HepG2 (cell line): ENCODE results near the gene SULT2A1. TPM values are rescaled to one million over a fixed set of nuclear protein-coding genes. Genes with fewer than 3 reads are reported as not detected.
"Not testable (repeated sequence)": the region's sequence is repeated elsewhere in the genome, so short reads cannot be mapped to it uniquely, and the experiment has no call there.

ENCODE experiments used
- CBFB ChIP-seq: sonication (generic); formaldehyde crosslinking; IDR thresholded peaks from 2 replicates; pipeline ENCODE4 v1.4.0; 2020; ENCODE audit warnings: missing genetic modification reagents
- FOXA1 ChIP-seq, 2 experiments: fragments of 450-650 bp in 1 of 2; sonication (generic) in 1 of 2; formaldehyde crosslinking in 1 of 2; IDR thresholded peaks; 2 replicates each; pipeline versions ENCODE4 v1.4.0 to v1.6.1; 2016 to 2020; ENCODE audit warnings: missing genetic modification reagents in 1 of 2
- IRF2 ChIP-seq: IDR thresholded peaks from 2 replicates; pipeline ENCODE4 v1.6.1; 2018; ENCODE audit warnings: missing genetic modification reagents, missing compliant biosample characterization
- KLF11 ChIP-seq: IDR thresholded peaks from 2 replicates; pipeline ENCODE4 v1.6.1; 2016; ENCODE audit warnings: missing compliant biosample characterization
- KMT2A ChIP-seq: sonication (generic); formaldehyde crosslinking; IDR thresholded peaks from 2 replicates; pipeline ENCODE4 v1.4.0; 2020; ENCODE audit warnings: missing genetic modification reagents
- KMT2B ChIP-seq: IDR thresholded peaks from 2 replicates; pipeline ENCODE4 v1.6.1; 2016; ENCODE audit warnings: missing genetic modification reagents, missing compliant biosample characterization
- MIER2 ChIP-seq: IDR thresholded peaks from 2 replicates; pipeline ENCODE4 v1.6.1; 2016; ENCODE audit warnings: missing biosample characterization, missing genetic modification reagents
- ONECUT2 ChIP-seq: sonication (generic); formaldehyde crosslinking; IDR thresholded peaks from 2 replicates; pipeline ENCODE4 v1.4.0; 2020; ENCODE audit warnings: missing genetic modification reagents
- PHF8 ChIP-seq: sonication (generic); formaldehyde crosslinking; IDR thresholded peaks from 2 replicates; pipeline ENCODE4 v1.5.0; 2020; ENCODE audit warnings: missing genetic modification reagents
- RFXAP ChIP-seq: sonication (generic); formaldehyde crosslinking; IDR thresholded peaks from 2 replicates; pipeline ENCODE4 v1.4.0; 2020; ENCODE audit warnings: missing genetic modification reagents, borderline replicate concordance
- SOX5 ChIP-seq: IDR thresholded peaks from 2 replicates; pipeline ENCODE4 v1.6.1; 2016; ENCODE audit warnings: borderline replicate concordance
- YEATS4 ChIP-seq: sonication (generic); formaldehyde crosslinking; IDR thresholded peaks from 2 replicates; pipeline ENCODE4 v1.4.0; 2020; ENCODE audit warnings: missing genetic modification reagents, borderline replicate concordance
- ZFP1 ChIP-seq: IDR thresholded peaks from 2 replicates; pipeline ENCODE4 v1.6.1; 2016
- ZNF160 ChIP-seq: sonication (generic); formaldehyde crosslinking; IDR thresholded peaks from 2 replicates; pipeline ENCODE4 v1.8.0; 2022; ENCODE audit warnings: mild to moderate bottlenecking, inconsistent platforms, missing genetic modification reagents
- ZNF264 ChIP-seq: sonication (generic); formaldehyde crosslinking; IDR thresholded peaks from 2 replicates; pipeline ENCODE4 v1.4.0; 2020; ENCODE audit warnings: missing genetic modification reagents
- polyA plus RNA-seq, 8 experiments: library from polyadenylated mRNA; depleted of rRNA in 3 of 8; stranded (reverse) in 7 of 8; unstranded in 1 of 8; fragments of >200 nt; fragmentation: Illumina TruSeq in 4 of 8; extraction: Trizol in 4 of 8; gene quantifications; 2 replicates each; pipeline versions ENCODE4 v1.2.1 to v1.2.3, GENCODE V29; 2011 to 2016; ENCODE audit warnings: low read depth in 4 of 8, missing spikeins in 1 of 8, mixed read lengths in 1 of 8; ENCODE audit not compliant: insufficient read depth in 1 of 8
- total RNA-seq, 5 experiments: library from RNA; depleted of rRNA; stranded (reverse); fragments of >200 nt; fragmentation: Illumina TruSeq; extraction: Trizol; gene quantifications; 2 replicates each; pipeline ENCODE4 v1.2.3, GENCODE V29; 2016; ENCODE audit warnings: low read depth in 1 of 5
- TF ChIP-seq, protein P1 (sequence below): sonication (generic); formaldehyde crosslinking; IDR thresholded peaks from 2 replicates; pipeline ENCODE4 v1.4.0; 2020; ENCODE audit warnings: missing genetic modification reagents, borderline replicate concordance
- TF ChIP-seq, protein P2 (sequence below): IDR thresholded peaks from 2 replicates; pipeline ENCODE4 v1.6.1; 2018; ENCODE audit warnings: missing genetic modification reagents
- TF ChIP-seq, protein P3 (sequence below): sonication (generic); formaldehyde crosslinking; IDR thresholded peaks from 2 replicates; pipeline ENCODE4 v1.4.0; 2020; ENCODE audit warnings: missing genetic modification reagents
- TF ChIP-seq, protein P4 (sequence below): sonication (generic); formaldehyde crosslinking; conservative IDR thresholded peaks from 2 replicates; pipeline ENCODE4 v1.4.0; 2020; ENCODE audit warnings: missing genetic modification reagents
- TF ChIP-seq, protein P5 (sequence below): sonication (generic); formaldehyde crosslinking; IDR thresholded peaks from 2 replicates; pipeline ENCODE4 v1.4.0; 2020; ENCODE audit warnings: missing genetic modification reagents
- TF ChIP-seq, protein P6 (sequence below): sonication (generic); formaldehyde crosslinking; conservative IDR thresholded peaks from 2 replicates; pipeline ENCODE4 v1.4.0; 2020; ENCODE audit warnings: missing genetic modification reagents

SULT2A1 gene
- total and polyA plus RNA-seq, 2 of the 13 experiments (the other 11 are each of a cell fraction or from before 2014, with no cell fraction given) = 137 to 193 TPM

DNA sequence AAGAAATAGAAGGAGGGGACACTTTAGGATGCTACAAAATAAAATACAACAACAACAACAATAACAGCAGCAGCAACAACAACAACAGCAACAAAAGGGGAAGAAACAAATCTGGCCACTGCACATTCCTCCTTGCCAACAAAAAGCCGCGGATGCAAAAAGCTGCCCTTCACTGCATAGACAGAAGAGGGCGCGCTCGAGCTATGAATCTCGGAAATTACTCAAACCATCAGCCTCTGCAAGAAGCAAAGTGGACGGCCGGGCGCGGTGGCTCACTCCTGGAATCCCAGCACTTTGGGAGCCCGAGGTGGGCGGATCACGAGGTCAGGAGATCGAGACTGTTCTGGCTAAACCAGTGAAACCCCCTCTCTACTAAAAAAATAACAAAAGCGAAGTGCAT, 34.0 kb upstream of the SULT2A1 start (continued):
- TF ChIP-seq, protein P1, sequence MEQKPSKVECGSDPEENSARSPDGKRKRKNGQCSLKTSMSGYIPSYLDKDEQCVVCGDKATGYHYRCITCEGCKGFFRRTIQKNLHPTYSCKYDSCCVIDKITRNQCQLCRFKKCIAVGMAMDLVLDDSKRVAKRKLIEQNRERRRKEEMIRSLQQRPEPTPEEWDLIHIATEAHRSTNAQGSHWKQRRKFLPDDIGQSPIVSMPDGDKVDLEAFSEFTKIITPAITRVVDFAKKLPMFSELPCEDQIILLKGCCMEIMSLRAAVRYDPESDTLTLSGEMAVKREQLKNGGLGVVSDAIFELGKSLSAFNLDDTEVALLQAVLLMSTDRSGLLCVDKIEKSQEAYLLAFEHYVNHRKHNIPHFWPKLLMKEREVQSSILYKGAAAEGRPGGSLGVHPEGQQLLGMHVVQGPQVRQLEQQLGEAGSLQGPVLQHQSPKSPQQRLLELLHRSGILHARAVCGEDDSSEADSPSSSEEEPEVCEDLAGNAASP = 0 out of 2 replicates have a peak, but pooled peaks have one; percentile 59
- not testable (repeated sequence) for TF ChIP-seq FOXA1 (IDR thresholded peaks at IDR 0.05)
- TF ChIP-seq FOXA1 (CRISPR knock-in tag; IDR thresholded peaks at IDR 0.05) = peak; percentile 22; the same call in 1 of the 2 replicates
- 0 out of 2 replicates have a peak, but pooled peaks have one; percentile 43 for TF ChIP-seq ZNF160 (CRISPR knock-in tag)
- TF ChIP-seq, protein P2, sequence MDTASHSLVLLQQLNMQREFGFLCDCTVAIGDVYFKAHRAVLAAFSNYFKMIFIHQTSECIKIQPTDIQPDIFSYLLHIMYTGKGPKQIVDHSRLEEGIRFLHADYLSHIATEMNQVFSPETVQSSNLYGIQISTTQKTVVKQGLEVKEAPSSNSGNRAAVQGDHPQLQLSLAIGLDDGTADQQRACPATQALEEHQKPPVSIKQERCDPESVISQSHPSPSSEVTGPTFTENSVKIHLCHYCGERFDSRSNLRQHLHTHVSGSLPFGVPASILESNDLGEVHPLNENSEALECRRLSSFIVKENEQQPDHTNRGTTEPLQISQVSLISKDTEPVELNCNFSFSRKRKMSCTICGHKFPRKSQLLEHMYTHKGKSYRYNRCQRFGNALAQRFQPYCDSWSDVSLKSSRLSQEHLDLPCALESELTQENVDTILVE (CRISPR knock-in tag) = peak; percentile 89
- TF ChIP-seq ZNF264 (CRISPR knock-in tag) = peak; percentile 88
- TF ChIP-seq ZFP1 (CRISPR knock-in tag) = peak; percentile 89; the same call in 1 of the 2 replicates
- TF ChIP-seq, protein P3, sequence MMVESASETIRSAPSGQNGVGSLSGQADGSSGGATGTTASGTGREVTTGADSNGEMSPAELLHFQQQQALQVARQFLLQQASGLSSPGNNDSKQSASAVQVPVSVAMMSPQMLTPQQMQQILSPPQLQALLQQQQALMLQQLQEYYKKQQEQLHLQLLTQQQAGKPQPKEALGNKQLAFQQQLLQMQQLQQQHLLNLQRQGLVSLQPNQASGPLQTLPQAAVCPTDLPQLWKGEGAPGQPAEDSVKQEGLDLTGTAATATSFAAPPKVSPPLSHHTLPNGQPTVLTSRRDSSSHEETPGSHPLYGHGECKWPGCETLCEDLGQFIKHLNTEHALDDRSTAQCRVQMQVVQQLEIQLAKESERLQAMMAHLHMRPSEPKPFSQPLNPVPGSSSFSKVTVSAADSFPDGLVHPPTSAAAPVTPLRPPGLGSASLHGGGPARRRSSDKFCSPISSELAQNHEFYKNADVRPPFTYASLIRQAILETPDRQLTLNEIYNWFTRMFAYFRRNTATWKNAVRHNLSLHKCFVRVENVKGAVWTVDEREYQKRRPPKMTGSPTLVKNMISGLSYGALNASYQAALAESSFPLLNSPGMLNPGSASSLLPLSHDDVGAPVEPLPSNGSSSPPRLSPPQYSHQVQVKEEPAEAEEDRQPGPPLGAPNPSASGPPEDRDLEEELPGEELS = peak; percentile 69; the same call in 1 of the 2 replicates
- TF ChIP-seq SOX5 (CRISPR knock-in tag) = peak; percentile 72
- TF ChIP-seq, protein P4, sequence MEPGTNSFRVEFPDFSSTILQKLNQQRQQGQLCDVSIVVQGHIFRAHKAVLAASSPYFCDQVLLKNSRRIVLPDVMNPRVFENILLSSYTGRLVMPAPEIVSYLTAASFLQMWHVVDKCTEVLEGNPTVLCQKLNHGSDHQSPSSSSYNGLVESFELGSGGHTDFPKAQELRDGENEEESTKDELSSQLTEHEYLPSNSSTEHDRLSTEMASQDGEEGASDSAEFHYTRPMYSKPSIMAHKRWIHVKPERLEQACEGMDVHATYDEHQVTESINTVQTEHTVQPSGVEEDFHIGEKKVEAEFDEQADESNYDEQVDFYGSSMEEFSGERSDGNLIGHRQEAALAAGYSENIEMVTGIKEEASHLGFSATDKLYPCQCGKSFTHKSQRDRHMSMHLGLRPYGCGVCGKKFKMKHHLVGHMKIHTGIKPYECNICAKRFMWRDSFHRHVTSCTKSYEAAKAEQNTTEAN = peak; percentile 80
- peak; percentile 50; the same call in 1 of the 2 replicates for TF ChIP-seq YEATS4 (CRISPR knock-in tag)
- TF ChIP-seq RFXAP (CRISPR knock-in tag) = peak; percentile 70; the same call in 1 of the 2 replicates
- 0 out of 2 replicates have a peak, but pooled peaks have one; percentile 33 for TF ChIP-seq ONECUT2
- TF ChIP-seq KLF11 (CRISPR knock-in tag) = peak; percentile 93
- peak; percentile 80 for TF ChIP-seq KMT2B (CRISPR knock-in tag)
- 0 out of 2 replicates have a peak, but pooled peaks have one; percentile 49 for TF ChIP-seq KMT2A (CRISPR knock-in tag)
- peak; percentile 96 for TF ChIP-seq IRF2 (CRISPR knock-in tag)
- TF ChIP-seq, protein P5, sequence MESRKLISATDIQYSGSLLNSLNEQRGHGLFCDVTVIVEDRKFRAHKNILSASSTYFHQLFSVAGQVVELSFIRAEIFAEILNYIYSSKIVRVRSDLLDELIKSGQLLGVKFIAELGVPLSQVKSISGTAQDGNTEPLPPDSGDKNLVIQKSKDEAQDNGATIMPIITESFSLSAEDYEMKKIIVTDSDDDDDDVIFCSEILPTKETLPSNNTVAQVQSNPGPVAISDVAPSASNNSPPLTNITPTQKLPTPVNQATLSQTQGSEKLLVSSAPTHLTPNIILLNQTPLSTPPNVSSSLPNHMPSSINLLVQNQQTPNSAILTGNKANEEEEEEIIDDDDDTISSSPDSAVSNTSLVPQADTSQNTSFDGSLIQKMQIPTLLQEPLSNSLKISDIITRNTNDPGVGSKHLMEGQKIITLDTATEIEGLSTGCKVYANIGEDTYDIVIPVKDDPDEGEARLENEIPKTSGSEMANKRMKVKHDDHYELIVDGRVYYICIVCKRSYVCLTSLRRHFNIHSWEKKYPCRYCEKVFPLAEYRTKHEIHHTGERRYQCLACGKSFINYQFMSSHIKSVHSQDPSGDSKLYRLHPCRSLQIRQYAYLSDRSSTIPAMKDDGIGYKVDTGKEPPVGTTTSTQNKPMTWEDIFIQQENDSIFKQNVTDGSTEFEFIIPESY (CRISPR knock-in tag) = peak; percentile 81
- TF ChIP-seq, protein P6, sequence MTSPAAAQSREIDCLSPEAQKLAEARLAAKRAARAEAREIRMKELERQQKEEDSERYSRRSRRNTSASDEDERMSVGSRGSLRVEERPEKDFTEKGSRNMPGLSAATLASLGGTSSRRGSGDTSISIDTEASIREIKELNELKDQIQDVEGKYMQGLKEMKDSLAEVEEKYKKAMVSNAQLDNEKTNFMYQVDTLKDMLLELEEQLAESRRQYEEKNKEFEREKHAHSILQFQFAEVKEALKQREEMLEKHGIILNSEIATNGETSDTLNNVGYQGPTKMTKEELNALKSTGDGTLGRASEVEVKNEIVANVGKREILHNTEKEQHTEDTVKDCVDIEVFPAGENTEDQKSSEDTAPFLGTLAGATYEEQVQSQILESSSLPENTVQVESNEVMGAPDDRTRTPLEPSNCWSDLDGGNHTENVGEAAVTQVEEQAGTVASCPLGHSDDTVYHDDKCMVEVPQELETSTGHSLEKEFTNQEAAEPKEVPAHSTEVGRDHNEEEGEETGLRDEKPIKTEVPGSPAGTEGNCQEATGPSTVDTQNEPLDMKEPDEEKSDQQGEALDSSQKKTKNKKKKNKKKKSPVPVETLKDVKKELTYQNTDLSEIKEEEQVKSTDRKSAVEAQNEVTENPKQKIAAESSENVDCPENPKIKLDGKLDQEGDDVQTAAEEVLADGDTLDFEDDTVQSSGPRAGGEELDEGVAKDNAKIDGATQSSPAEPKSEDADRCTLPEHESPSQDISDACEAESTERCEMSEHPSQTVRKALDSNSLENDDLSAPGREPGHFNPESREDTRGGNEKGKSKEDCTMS (CRISPR knock-in tag) = 0 out of 2 replicates have a peak, but pooled peaks have one; percentile 77
- TF ChIP-seq PHF8 (CRISPR knock-in tag) = peak; percentile 27; the same call in 1 of the 2 replicates
- peak; percentile 87 for TF ChIP-seq MIER2 (CRISPR knock-in tag)
- peak; percentile 80 for TF ChIP-seq CBFB (CRISPR knock-in tag)
